Neuronal stem cell (in vitro differentiated cells): Measurements from ENCODE around the gene TSHR.

ENCODE experiments used
- DNase-seq: peaks from one replicate; pipeline ENCODE4 v3.0.0-alpha.2; 2013; ENCODE audit warnings: low spot score
- H2AFZ ChIP-seq: one replicate; pipeline ENCODE4 v1.6.1; 2013; ENCODE audit warnings: mild to moderate bottlenecking, low read length, inconsistent platforms
- H2AK5ac ChIP-seq: 2 replicates; pipeline ENCODE4 v1.6.1; 2013; ENCODE audit warnings: low read depth, mild to moderate bottlenecking, inconsistent platforms, low read length, moderate library complexity, mixed read lengths
- H2BK120ac ChIP-seq: 2 replicates; pipeline ENCODE4 v1.6.1; 2013; ENCODE audit warnings: low read depth, mild to moderate bottlenecking, inconsistent platforms, low read length, moderate library complexity, mixed read lengths
- H2BK12ac ChIP-seq: one replicate; pipeline ENCODE4 v1.6.1; 2013; ENCODE audit warnings: low read length, inconsistent platforms
- H2BK15ac ChIP-seq: 2 replicates; pipeline ENCODE4 v1.6.1; 2013; ENCODE audit warnings: mild to moderate bottlenecking, low read length, inconsistent platforms, mixed read lengths
- H2BK5ac ChIP-seq: one replicate; pipeline ENCODE4 v1.6.1; 2013; ENCODE audit warnings: inconsistent platforms, mild to moderate bottlenecking, low read length, moderate library complexity
- H3K14ac ChIP-seq: one replicate; pipeline ENCODE4 v1.6.1; 2013; ENCODE audit warnings: low read length, inconsistent platforms
- H3K18ac ChIP-seq: 2 replicates; pipeline ENCODE4 v1.6.1; 2013; ENCODE audit warnings: low read length, inconsistent platforms
- H3K23ac ChIP-seq: 2 replicates; pipeline ENCODE4 v1.6.1; 2013; ENCODE audit warnings: low read depth, mild to moderate bottlenecking, mixed read lengths, low read length, inconsistent platforms; ENCODE audit not compliant: poor library complexity
- H3K27ac ChIP-seq: replicated peaks from 3 replicates; pipeline ENCODE4 v1.5.1; 2013; ENCODE audit warnings: low read length, inconsistent platforms
- H3K27me3 ChIP-seq, 3 experiments: 2 replicates each; pipeline ENCODE4 v1.6.1; 2013; ENCODE audit warnings: low read length in 3 of 3, mild to moderate bottlenecking in 2 of 3, inconsistent platforms in 1 of 3, low read depth in 1 of 3, mixed read lengths in 1 of 3, moderate library complexity in 1 of 3; ENCODE audit not compliant: control insufficient read depth in 3 of 3, insufficient read depth in 3 of 3
- H3K36me3 ChIP-seq, 2 donors: replicated peaks in 1 of 2; 2 replicates each; pipeline ENCODE4 v1.6.1; 2013; ENCODE audit warnings: low read length in 2 of 2; ENCODE audit not compliant: control insufficient read depth in 2 of 2, insufficient read depth in 2 of 2
- H3K4ac ChIP-seq: 2 replicates; pipeline ENCODE4 v1.6.1; 2013; ENCODE audit warnings: inconsistent platforms, mild to moderate bottlenecking, low read length, moderate library complexity
- H3K4me1 ChIP-seq, 2 donors: 1 replicate in 1 of 2; 2 replicates in 1 of 2; pipeline ENCODE4 v1.6.1; 2013; ENCODE audit warnings: low read length in 2 of 2, low read depth in 1 of 2; ENCODE audit not compliant: control insufficient read depth in 2 of 2, insufficient read depth in 1 of 2
- H3K4me2 ChIP-seq: one replicate; pipeline ENCODE4 v1.6.1; 2013; ENCODE audit warnings: mild to moderate bottlenecking, low read length, inconsistent platforms; ENCODE audit not compliant: insufficient read depth, poor library complexity, severe bottlenecking
- H3K4me3 ChIP-seq, 2 donors: 2 replicates each; pipeline ENCODE4 v1.5.1; 2013; ENCODE audit warnings: low read length in 2 of 2, mild to moderate bottlenecking in 2 of 2, inconsistent platforms in 1 of 2, moderate library complexity in 1 of 2
- H3K79me1 ChIP-seq: one replicate; pipeline ENCODE4 v1.6.1; 2013; ENCODE audit warnings: low read depth, mild to moderate bottlenecking, inconsistent platforms, low read length, moderate library complexity
- H3K9ac ChIP-seq: one replicate; pipeline ENCODE4 v1.6.1; 2013; ENCODE audit warnings: mild to moderate bottlenecking, low read depth, low read length, inconsistent platforms; ENCODE audit not compliant: poor library complexity
- H3K9me3 ChIP-seq, 2 donors: replicated peaks in 1 of 2; 2 replicates each; pipeline versions ENCODE3 to v1.6.1; 2013; ENCODE audit warnings: low read length in 2 of 2, mild to moderate bottlenecking in 2 of 2, inconsistent platforms in 1 of 2, low read depth in 1 of 2, mixed read lengths in 1 of 2, moderate library complexity in 1 of 2; ENCODE audit not compliant: control insufficient read depth in 2 of 2, insufficient read depth in 1 of 2
- H4K8ac ChIP-seq: one replicate; pipeline ENCODE4 v1.6.1; 2013; ENCODE audit warnings: low read depth, mild to moderate bottlenecking, inconsistent platforms, low read length, moderate library complexity
- H4K91ac ChIP-seq: one replicate; pipeline ENCODE4 v1.6.1; 2013; ENCODE audit warnings: low read length, low read depth, mild to moderate bottlenecking, inconsistent platforms; ENCODE audit not compliant: poor library complexity
- WGBS, 2 donors: extraction: QIAGEN DNeasy Blood & Tissue Kit; methylation state at CpG; one replicate each; pipeline ENCODE4 v1.1.7; 2013; ENCODE audit warnings: missing lambda C conversion rate in 2 of 2, mixed read lengths in 1 of 2; ENCODE audit not compliant: insufficient read length in 2 of 2, insufficient replicate concordance in 1 of 2; ENCODE audit errors: extremely low coverage in 2 of 2; 5-methylcytosine and 5-hydroxymethylcytosine counted together

Gene TSHR

DNA sequence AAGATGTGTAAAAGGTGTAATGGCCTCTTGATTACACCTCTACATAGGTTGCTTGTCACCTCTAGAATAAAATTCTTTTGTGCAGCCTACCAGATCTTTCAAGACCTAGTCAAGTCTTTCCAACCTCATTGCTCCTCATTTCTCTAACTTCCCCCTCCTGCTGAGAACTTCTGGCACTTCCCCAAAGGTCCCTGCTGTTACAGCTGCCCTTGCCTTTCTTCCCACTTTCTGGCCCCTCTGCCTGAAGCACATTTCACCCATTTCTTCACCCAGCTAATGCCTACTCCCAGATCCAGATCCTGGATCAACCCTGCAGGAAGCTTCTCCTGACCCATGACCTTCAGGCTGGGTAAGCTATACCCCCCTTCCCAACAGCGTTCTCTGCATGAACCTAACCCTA lies 1.5 kb downstream of the TSHR start:
- peaks cover 0 to 3% of the 10 kb centered on the region in 2 donors for H3K4me1 ChIP-seq
- H3K4me3 ChIP-seq: no peak overlapping the region
- H3K4ac ChIP-seq: no peak overlapping the region
- H4K91ac ChIP-seq: no peak overlapping the region
- no CpG with 5 or more reads among the region's 1 CpG for WGBS, 2 donors
- no peaks in the 10 kb centered on the region for H3K9me3 ChIP-seq
- H4K8ac ChIP-seq: no peak overlapping the region
- H3K27me3 ChIP-seq: peaks cover 0 to 41% (median 11%) of the 10 kb centered on the region in 3 experiments
- no peak overlapping the region for H2BK15ac ChIP-seq
- no peak overlapping the region for H2BK12ac ChIP-seq
- H2BK5ac ChIP-seq: no peak overlapping the region
- H3K18ac ChIP-seq: no peak overlapping the region
- no peak overlapping the region for H3K14ac ChIP-seq
- H3K4me2 ChIP-seq: no peak overlapping the region
- DNase-seq: no peak
- H2BK120ac ChIP-seq: no peak overlapping the region
- H2AK5ac ChIP-seq: no peak overlapping the region
- H3K27ac ChIP-seq: no peak overlapping the region
- H3K23ac ChIP-seq: no peak overlapping the region
- H3K9ac ChIP-seq: no peak overlapping the region
- H2AFZ ChIP-seq: no peak overlapping the region
- H3K79me1 ChIP-seq: no peaks in the 10 kb centered on the region
- H3K36me3 ChIP-seq: no peaks in the 10 kb centered on the region

DNA sequence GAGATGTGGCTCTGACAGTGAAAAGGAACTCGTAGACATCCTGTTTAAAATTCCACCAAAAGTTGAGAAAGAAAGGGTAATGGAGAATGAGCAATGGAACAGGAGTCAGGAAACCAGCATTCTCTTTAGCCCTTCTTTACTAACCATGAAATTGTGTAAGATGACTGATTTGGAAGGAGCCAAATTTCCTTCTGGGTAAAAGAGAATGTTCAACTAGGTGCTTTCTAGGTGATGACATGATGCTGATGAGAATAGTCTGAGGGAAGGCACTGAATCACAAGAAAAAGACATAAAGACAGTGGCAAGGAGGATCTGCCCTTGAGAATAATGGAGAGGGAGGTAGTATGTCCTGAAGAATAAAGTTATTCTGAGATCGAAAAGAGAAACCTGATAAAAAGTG lies 2.2 kb downstream of the TSHR start:
- Histone ChIP-seq H2BK12ac (no peak overlapping the region), H3K27ac (no peak overlapping the region), H3K4me3 (no peak overlapping the region), H3K4ac (no peak overlapping the region), H3K9me3 (no peaks in the 10 kb centered on the region), H3K23ac (no peak overlapping the region), H3K27me3 (peaks cover 0 to 41% (median 11%) of the 10 kb centered on the region in 3 experiments), H3K79me1 (no peaks in the 10 kb centered on the region), H2BK120ac (no peak overlapping the region), H3K14ac (no peak overlapping the region), H3K4me1 (peaks cover 0 to 3% of the 10 kb centered on the region in 2 donors), H4K8ac (no peak overlapping the region), H2AFZ (no peak overlapping the region), H2BK5ac (no peak overlapping the region), H3K18ac (no peak overlapping the region), H3K4me2 (no peak overlapping the region), H3K36me3 (no peaks in the 10 kb centered on the region), H4K91ac (no peak overlapping the region), H3K9ac (no peak overlapping the region), H2BK15ac (no peak overlapping the region), H2AK5ac (no peak overlapping the region)
- no peak for DNase-seq
- WGBS, 2 donors: no CpG with 5 or more reads among the region's 2 CpGs

- Histone ChIP-seq H3K27ac (no peak overlapping the region), H3K4me3 (no peak overlapping the region), H4K91ac (no peak overlapping the region), H2AFZ (no peak overlapping the region), H3K4me2 (no peak overlapping the region), H4K8ac (no peak overlapping the region), H3K9ac (no peak overlapping the region), H3K18ac (no peak overlapping the region), H3K23ac (no peak overlapping the region), H3K9me3 (no peaks in the 10 kb centered on the region), H3K14ac (no peak overlapping the region), H3K79me1 (no peaks in the 10 kb centered on the region), H3K4me1 (peaks cover 0 to 3% of the 10 kb centered on the region in 2 donors), H2AK5ac (no peak overlapping the region), H3K4ac (no peak overlapping the region), H3K27me3 (peaks cover 0 to 41% (median 11%) of the 10 kb centered on the region in 3 experiments), H2BK12ac (no peak overlapping the region), H2BK5ac (no peak overlapping the region), H3K36me3 (no peaks in the 10 kb centered on the region), H2BK120ac (no peak overlapping the region), H2BK15ac (no peak overlapping the region)
- DNase-seq: no peak
- WGBS, 2 donors: no CpG with 5 or more reads among the region's 2 CpGs
Measured at GRCh38 chr14:80958226-80958625, 2.8 kb downstream of the TSHR start.

DNA sequence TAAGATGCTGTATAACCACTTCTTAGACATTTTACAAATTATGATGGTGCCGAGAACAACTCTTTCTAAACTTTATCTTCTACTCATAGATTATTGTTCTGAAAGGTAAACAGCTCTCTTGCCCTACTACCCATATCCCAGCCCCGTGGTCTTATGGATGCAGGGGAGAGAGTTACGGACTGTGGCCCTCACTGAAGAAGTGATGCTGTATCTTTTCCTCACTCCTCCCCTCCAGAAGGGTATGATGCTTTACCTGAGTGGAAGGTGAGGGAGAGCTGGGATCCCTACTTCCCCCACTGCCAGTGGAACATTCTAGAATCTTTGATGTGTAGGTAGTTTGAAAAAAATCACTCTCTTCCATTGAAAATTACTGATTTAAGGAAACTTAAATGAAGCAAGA lies 3.5 kb downstream of the TSHR start:
- H3K14ac ChIP-seq: no peak overlapping the region
- H3K27ac ChIP-seq: no peak overlapping the region
- H3K4me3 ChIP-seq: no peak overlapping the region
- no peak overlapping the region for H3K18ac ChIP-seq
- no peak overlapping the region for H4K8ac ChIP-seq
- H4K91ac ChIP-seq: no peak overlapping the region
- H3K79me1 ChIP-seq: no peaks in the 10 kb centered on the region
- H3K9ac ChIP-seq: no peak overlapping the region
- no CpG with 5 or more reads among the region's 3 CpGs for WGBS, 2 donors
- H2AK5ac ChIP-seq: no peak overlapping the region
- no peak overlapping the region for H2BK120ac ChIP-seq
- no peaks in the 10 kb centered on the region for H3K36me3 ChIP-seq
- peaks cover 0 to 3% of the 10 kb centered on the region in 2 donors for H3K4me1 ChIP-seq
- no peak overlapping the region for H3K4me2 ChIP-seq
- no peak overlapping the region for H2AFZ ChIP-seq
- no peak overlapping the region for H3K4ac ChIP-seq
- no peak for DNase-seq
- no peak overlapping the region for H3K23ac ChIP-seq
- no peak overlapping the region for H2BK12ac ChIP-seq
- peaks cover 0 to 41% (median 11%) of the 10 kb centered on the region in 3 experiments for H3K27me3 ChIP-seq
- no peaks in the 10 kb centered on the region for H3K9me3 ChIP-seq
- no peak overlapping the region for H2BK15ac ChIP-seq
- H2BK5ac ChIP-seq: no peak overlapping the region
